Keratinocyte (primary cell): ENCODE data around the gene SMYD4. TPM values are rescaled to one million over a fixed set of nuclear protein-coding genes. Genes with fewer than 3 reads are reported as not detected.
"Not testable (repeated sequence)": the region's sequence is repeated elsewhere in the genome, so short reads cannot be mapped to it uniquely, and the experiment has no call there.

Source experiments
- DNase-seq: peaks from one replicate; pipeline ENCODE4 v3.0.0-alpha.2; 2011; ENCODE audit warnings: low read depth, missing footprints, low spot score
- FAIRE-seq: peaks from 2 replicates; lab custom pipeline; 2011; peaks lifted over from hg19 to GRCh38; lab: Jason Lieb, UNC
- H2AFZ ChIP-seq: 2 replicates; pipeline ENCODE4 v1.6.0; 2012; ENCODE audit warnings: low read length, control low read depth, inconsistent platforms; ENCODE audit not compliant: control insufficient read depth
- H3K27ac ChIP-seq: 2 replicates; pipeline ENCODE4 v1.5.1; 2011; ENCODE audit warnings: low read length; ENCODE audit not compliant: control insufficient read depth, insufficient read depth
- H3K27me3 ChIP-seq: 3 replicates; pipeline ENCODE4 v1.6.0; 2011; ENCODE audit warnings: low read length; ENCODE audit not compliant: control insufficient read depth, insufficient read depth; ENCODE audit errors: extremely low read depth
- H3K36me3 ChIP-seq, 2 experiments: 2 replicates in 1 of 2; 3 replicates in 1 of 2; pipeline ENCODE4 v1.5.1; 2011; ENCODE audit warnings: low read length in 2 of 2, mild to moderate bottlenecking in 1 of 2; ENCODE audit not compliant: control insufficient read depth in 2 of 2, insufficient read depth in 2 of 2; ENCODE audit errors: extremely low read depth in 1 of 2
- H3K4me1 ChIP-seq: 3 replicates; pipeline ENCODE4 v1.5.1; 2011; ENCODE audit warnings: low read length; ENCODE audit not compliant: control insufficient read depth, insufficient read depth; ENCODE audit errors: extremely low read depth
- H3K4me2 ChIP-seq: 3 replicates; pipeline ENCODE4 v1.6.0; 2011; ENCODE audit warnings: low read depth, low read length; ENCODE audit not compliant: control insufficient read depth, insufficient read depth; ENCODE audit errors: extremely low read depth
- H3K4me3 ChIP-seq, 3 experiments: fragments of 200-600 bp in 1 of 3; sonication (generic) in 1 of 3; 2 replicates in 2 of 3; 3 replicates in 1 of 3; pipeline ENCODE4 v1.5.1; 2011 to 2016; ENCODE audit warnings: low read length in 3 of 3, mild to moderate bottlenecking in 3 of 3, control low read depth in 2 of 3, inconsistent platforms in 1 of 3, low read depth in 1 of 3, mixed read lengths in 1 of 3, mixed run types in 1 of 3, moderate library complexity in 1 of 3; ENCODE audit not compliant: control insufficient read depth in 2 of 3, insufficient read depth in 2 of 3; ENCODE audit errors: extremely low read depth in 1 of 3
- H3K79me2 ChIP-seq: 2 replicates; pipeline ENCODE4 v1.6.0; 2012; ENCODE audit warnings: low read length; ENCODE audit not compliant: control insufficient read depth, insufficient read depth
- H3K9ac ChIP-seq: 3 replicates; pipeline ENCODE4 v1.6.0; 2011; ENCODE audit warnings: low read length; ENCODE audit not compliant: control insufficient read depth, insufficient read depth; ENCODE audit errors: extremely low read depth
- H3K9me1 ChIP-seq: 3 replicates; pipeline ENCODE4 v1.6.0; 2011; ENCODE audit warnings: low read length; ENCODE audit not compliant: control insufficient read depth, insufficient read depth; ENCODE audit errors: extremely low read depth
- H3K9me3 ChIP-seq: 2 replicates; pipeline ENCODE4 v1.5.1; 2012; ENCODE audit warnings: low read depth, low read length; ENCODE audit not compliant: control insufficient read depth
- H4K20me1 ChIP-seq: 3 replicates; pipeline ENCODE4 v1.6.0; 2011; ENCODE audit warnings: low read length; ENCODE audit not compliant: control insufficient read depth, insufficient read depth; ENCODE audit errors: extremely low read depth
- CTCF ChIP-seq, 3 experiments: IDR thresholded peaks in 1 of 3; conservative IDR thresholded peaks in 1 of 3; optimal IDR thresholded peaks in 1 of 3; 2 replicates in 2 of 3; 3 replicates in 1 of 3; pipeline versions ENCODE3 to v1.5.1; 2011; ENCODE audit warnings: low read length in 3 of 3, mild to moderate bottlenecking in 3 of 3, moderate library complexity in 2 of 3, control low read depth in 1 of 3, inconsistent platforms in 1 of 3; ENCODE audit not compliant: insufficient read depth in 2 of 3; ENCODE audit errors: extremely low read depth in 1 of 3
- EZH2 ChIP-seq: IDR thresholded peaks from one replicate; pipeline ENCODE4 v1.6.1; 2012; ENCODE audit warnings: inconsistent platforms, mild to moderate bottlenecking, low read length, moderate library complexity
- dilution Hi-C: fragments of 300-500 bp; cut with MboI; formaldehyde crosslinking; loops from one replicate; pipeline ENCODE4 v1.7.0; 2020; ENCODE audit warnings: low sequenced_read_pairs; ENCODE audit not compliant: extremely low pct_ligation_motif_present
- polyA plus RNA-seq, 5 experiments: library from polyadenylated mRNA; depleted of rRNA in 3 of 5; stranded (reverse) in 3 of 5; stranded (forward) in 1 of 5; unstranded in 1 of 5; fragments of >200 nt; gene quantifications; 1 replicate in 1 of 5; 2 replicates in 3 of 5; 3 replicates in 1 of 5; pipeline versions ENCODE4 v1.2.1 to v1.2.3, GENCODE V29; 2011 to 2012; ENCODE audit warnings: missing spikeins in 2 of 5, low read depth in 1 of 5, low replicate concordance in 1 of 5

SMYD4 gene
- polyA plus RNA-seq, 1 donor (not counting 4 experiments of a cell fraction or from before 2014, with no cell fraction given): 6.3 TPM

GRCh38 chr17:1743088-1743439 lies 86.6 kb downstream of the SMYD4 start:
- Histone ChIP-seq H3K27ac (no peak overlapping the region), H2AFZ (no peak overlapping the region), H3K4me3 (no peak overlapping the region), H3K9me1 (no peaks in the 10 kb centered on the region), H3K27me3 (no peaks in the 10 kb centered on the region), H3K9me3 (no peaks in the 10 kb centered on the region), H4K20me1 (no peaks in the 10 kb centered on the region), H3K9ac (no peak overlapping the region), H3K79me2 (no peaks in the 10 kb centered on the region), H3K4me2 (no peak overlapping the region), H3K4me1 (peaks cover 9% of the 10 kb centered on the region), H3K36me3 (peaks cover 0 to 2% of the 10 kb centered on the region in 2 experiments)
- FAIRE-seq (no peak), DNase-seq (no peak)
- dilution Hi-C loops: no loop called here
- TF ChIP-seq EZH2: no peak
- no peak for TF ChIP-seq CTCF (optimal IDR thresholded peaks at IDR 0.05 in 1 of 3, IDR thresholded peaks at IDR 0.05 in 1 of 3, conservative IDR thresholded peaks at IDR 0.05 in 1 of 3; ENCODE audit: extremely low read depth in 1 of 3, insufficient read depth in 2 of 3, low read length in 3 of 3)

- DNase-seq: no peak
- Histone ChIP-seq H3K9ac (no peak within 1 kb of the TSS), H3K9me3 (no peaks in the 10 kb centered on the region), H3K4me2 (no peak within 1 kb of the TSS), H4K20me1 (no peaks in the 10 kb centered on the region), H2AFZ (no peak within 1 kb of the TSS), H3K4me1 (peaks cover 9% of the 10 kb centered on the region), H3K36me3 (peaks cover 0 to 6% of the 10 kb centered on the region in 2 experiments), H3K4me3 (no peak within 1 kb of the TSS), H3K9me1 (no peaks in the 10 kb centered on the region), H3K27me3 (no peaks in the 10 kb centered on the region), H3K79me2 (no peaks in the 10 kb centered on the region), H3K27ac (no peak within 1 kb of the TSS)
- dilution Hi-C loops: no loop called here
- no peak for FAIRE-seq
- TF ChIP-seq CTCF (optimal IDR thresholded peaks at IDR 0.05 in 1 of 3, IDR thresholded peaks at IDR 0.05 in 1 of 3, conservative IDR thresholded peaks at IDR 0.05 in 1 of 3; ENCODE audit: extremely low read depth in 1 of 3, insufficient read depth in 2 of 3, low read length in 3 of 3): no peak
- TF ChIP-seq EZH2: no peak
Observed at GRCh38 chr17:1742371-1743087, 87.2 kb downstream of the SMYD4 start, which contains the start of gene SERPINF2. SERPINF2 (plus strand) TSS chr17:1742871; CDS start chr17:1744996, 2,125 bp downstream.

- H3K27ac ChIP-seq, H2AFZ ChIP-seq, H3K27me3 ChIP-seq, dilution Hi-C loops, H3K36me3 ChIP-seq, H3K79me2 ChIP-seq, H3K4me3 ChIP-seq, H3K4me1 ChIP-seq, H3K4me2 ChIP-seq, H4K20me1 ChIP-seq, FAIRE-seq, DNase-seq, H3K9ac ChIP-seq, H3K9me1 ChIP-seq, H3K9me3 ChIP-seq: not testable (repeated sequence)
Observed at GRCh38 chr17:1741899-1742298, 87.8 kb downstream of the SMYD4 start.
